Endothelial cell of umbilical vein (primary cell): Measurements from ENCODE around the gene TRIM25. TPM values are rescaled to one million over a fixed set of nuclear protein-coding genes. Genes with fewer than 3 reads are reported as not detected.

Experiments used
- BruUV-seq: library from RNA; stranded (reverse); fragments of 400-500 nt; replicated peaks from 2 replicates; lab custom pipeline; 2021; lab: Mats Ljungman, UMichigan
- CTCF ChIA-PET: fragments of 300-600, 350-600 bp; sonication (Branson Sonifier 250); formaldehyde crosslinking; loops from one replicate; lab custom pipeline; 2021; ENCODE audit warnings: antibody characterized with exemption, inconsistent platforms; lab: Charles Lee
- POLR2A ChIA-PET: fragments of 300-600, 350-600 bp; sonication (Branson Sonifier 250); formaldehyde crosslinking; loops from one replicate; lab custom pipeline; 2021; ENCODE audit warnings: antibody characterized with exemption, inconsistent platforms; lab: Charles Lee
- DNase-seq: peaks from one replicate; pipeline ENCODE4 v3.0.0-alpha.2; 2011; ENCODE audit warnings: low read depth, low spot score
- FAIRE-seq: peaks from 2 replicates; lab custom pipeline; 2011; peaks lifted over from hg19 to GRCh38; lab: Jason Lieb, UNC
- H2AFZ ChIP-seq: 2 replicates; pipeline ENCODE4 v1.6.0; 2012; ENCODE audit warnings: low read depth, low read length, control low read depth, inconsistent platforms
- H3K27ac ChIP-seq: 2 replicates; pipeline ENCODE4 v1.5.1; 2011; ENCODE audit warnings: low read depth, mild to moderate bottlenecking, control low read depth, low read length, moderate library complexity; ENCODE audit not compliant: insufficient read depth
- H3K27me3 ChIP-seq, 2 experiments: 2 replicates each; pipeline versions ENCODE4 v1.6.0 to v1.6.1; 2011; ENCODE audit warnings: low read length in 2 of 2, mixed read lengths in 1 of 2; ENCODE audit not compliant: control insufficient read depth in 2 of 2, insufficient read depth in 2 of 2
- H3K36me3 ChIP-seq, 2 experiments: 2 replicates in 1 of 2; 3 replicates in 1 of 2; pipeline ENCODE4 v1.5.1; 2011; ENCODE audit warnings: low read length in 2 of 2, mild to moderate bottlenecking in 1 of 2, moderate library complexity in 1 of 2; ENCODE audit not compliant: control insufficient read depth in 2 of 2, insufficient read depth in 2 of 2; ENCODE audit errors: extremely low read depth in 1 of 2
- H3K4me1 ChIP-seq: 3 replicates; pipeline ENCODE4 v1.5.1; 2011; ENCODE audit warnings: mild to moderate bottlenecking, low read length; ENCODE audit not compliant: control insufficient read depth, insufficient read depth; ENCODE audit errors: extremely low read depth
- H3K4me2 ChIP-seq: 2 replicates; pipeline ENCODE4 v1.6.1; 2011; ENCODE audit warnings: low read length, control low read depth, mixed read lengths; ENCODE audit not compliant: insufficient read depth
- H3K4me3 ChIP-seq, 3 experiments: fragments of 200-600 bp in 1 of 3; sonication (generic), shearing (Covaris generic) in 1 of 3; replicated peaks in 1 of 3; 2 replicates each; pipeline ENCODE4 v1.5.1; 2011 to 2016; ENCODE audit warnings: control low read depth in 3 of 3, low read length in 3 of 3, mild to moderate bottlenecking in 2 of 3, inconsistent platforms in 1 of 3, low read depth in 1 of 3, moderate library complexity in 1 of 3; ENCODE audit not compliant: insufficient read depth in 1 of 3
- H3K79me2 ChIP-seq: 2 replicates; pipeline ENCODE4 v1.6.0; 2012; ENCODE audit warnings: low read length, inconsistent platforms; ENCODE audit not compliant: control insufficient read depth, insufficient read depth
- H3K9ac ChIP-seq: replicated peaks from 2 replicates; pipeline ENCODE3; 2011; ENCODE audit warnings: low read length, control low read depth; ENCODE audit not compliant: insufficient read depth; ENCODE audit errors: extremely low read depth
- H3K9me1 ChIP-seq: replicated peaks from 3 replicates; pipeline ENCODE4 v1.6.0; 2011; ENCODE audit warnings: mild to moderate bottlenecking, low read length; ENCODE audit not compliant: control insufficient read depth, insufficient read depth; ENCODE audit errors: extremely low read depth
- H3K9me3 ChIP-seq: replicated peaks from 2 replicates; pipeline ENCODE4 v1.5.1; 2012; ENCODE audit warnings: low read length, inconsistent platforms; ENCODE audit not compliant: control insufficient read depth, insufficient read depth
- H4K20me1 ChIP-seq: replicated peaks from 2 replicates; pipeline ENCODE3; 2011; ENCODE audit warnings: mild to moderate bottlenecking, low read length; ENCODE audit not compliant: control insufficient read depth, insufficient read depth; ENCODE audit errors: extremely low read depth
- CTCF ChIP-seq, 2 donors: IDR thresholded peaks; 1 replicate in 1 of 2; 2 replicates in 1 of 2; pipeline ENCODE4 v1.5.1; 2011; ENCODE audit warnings: low read length in 2 of 2, mild to moderate bottlenecking in 2 of 2, moderate library complexity in 2 of 2, control low read depth in 1 of 2, inconsistent platforms in 1 of 2, low read depth in 1 of 2; ENCODE audit not compliant: insufficient read depth in 1 of 2; ENCODE audit errors: extremely low read depth in 1 of 2
- EZH2 ChIP-seq: IDR thresholded peaks from 2 replicates; pipeline ENCODE4 v1.6.1; 2012; ENCODE audit warnings: borderline replicate concordance, low read depth, mild to moderate bottlenecking, moderate library complexity, low read length, inconsistent platforms; ENCODE audit not compliant: severe bottlenecking
- FOS ChIP-seq: IDR thresholded peaks from 2 replicates; pipeline ENCODE4 v1.6.1; 2011; ENCODE audit warnings: mild to moderate bottlenecking, low read length, moderate library complexity, borderline replicate concordance; ENCODE audit not compliant: insufficient read depth
- GATA2 ChIP-seq: IDR thresholded peaks from 2 replicates; pipeline ENCODE4 v1.7.0; 2011; ENCODE audit warnings: low read depth, mild to moderate bottlenecking, moderate library complexity, mixed read lengths, low read length; ENCODE audit not compliant: insufficient read length, insufficient read depth
- JUN ChIP-seq: IDR thresholded peaks from 2 replicates; pipeline ENCODE4 v1.6.1; 2011; ENCODE audit warnings: borderline replicate concordance, low read depth; ENCODE audit not compliant: insufficient read length, insufficient read depth
- MAX ChIP-seq: IDR thresholded peaks from 2 replicates; pipeline ENCODE4 v1.6.1; 2011; ENCODE audit not compliant: insufficient read depth, insufficient read length
- MYC ChIP-seq: IDR thresholded peaks from one replicate; pipeline ENCODE4 v1.6.1; 2011; ENCODE audit warnings: mild to moderate bottlenecking, low read depth, low read length
- POLR2A ChIP-seq: IDR thresholded peaks from 2 replicates; pipeline ENCODE4 v1.6.1; 2012; ENCODE audit warnings: low read depth, mild to moderate bottlenecking, control low read depth, low read length
- POLR2AphosphoS5 ChIP-seq: IDR thresholded peaks from 2 replicates; pipeline ENCODE4 v1.6.1; 2012; ENCODE audit warnings: low read depth, mild to moderate bottlenecking, control low read depth, low read length, moderate library complexity; ENCODE audit not compliant: insufficient read depth
- dilution Hi-C: fragments of 300-500 bp; cut with MboI; formaldehyde crosslinking; loops from one replicate; pipeline ENCODE4 v1.15.0; 2019; ENCODE audit warnings: low sequenced_read_pairs; ENCODE audit not compliant: extremely low pct_ligation_motif_present
- intact Hi-C: fragments of 100-400 bp; cut with micrococcal nuclease; formaldehyde crosslinking; loops from one replicate; pipeline ENCODE4 v1.10.0; 2022
- polyA plus RNA-seq, 4 experiments: library from polyadenylated mRNA; depleted of rRNA in 3 of 4; stranded (reverse) in 3 of 4; unstranded in 1 of 4; fragments of >200 nt; gene quantifications; 2 replicates each; pipeline versions ENCODE4 v1.2.1 to v1.2.3, GENCODE V29; 2011 to 2012; ENCODE audit warnings: missing spikeins in 1 of 4
- total RNA-seq: library from RNA; stranded (reverse); gene quantifications from 2 replicates; pipeline ENCODE4 v1.2.3, GENCODE V29; 2021

TRIM25 gene
- total and polyA plus RNA-seq, 2 donors (not counting 3 experiments of a cell fraction or from before 2014, with no cell fraction given) = 42.8 to 98.4 TPM

GRCh38 chr17:56917559-56918296, 3.9 kb upstream of the TRIM25 start:
- CTCF ChIA-PET = no interaction called here
- Histone ChIP-seq H2AFZ (no peak overlapping the region), H3K27ac (no peak overlapping the region), H3K9me3 (no peaks in the 10 kb centered on the region), H3K9me1 (no peaks in the 10 kb centered on the region), H3K9ac (no peak overlapping the region), H3K4me1 (peaks cover 29% of the 10 kb centered on the region), H3K4me2 (no peak overlapping the region), H3K27me3 (no peaks in the 10 kb centered on the region), H3K4me3 (no peak overlapping the region), H3K36me3 (no peaks in the 10 kb centered on the region), H4K20me1 (no peaks in the 10 kb centered on the region), H3K79me2 (peaks cover 14% of the 10 kb centered on the region)
- no peak for TF ChIP-seq EZH2
- TF ChIP-seq MYC = no peak
- no peak for TF ChIP-seq GATA2
- TF ChIP-seq JUN = no peak
- no peak for TF ChIP-seq CTCF (IDR thresholded peaks at IDR 0.05; ENCODE audit: extremely low read depth in 1 of 2, insufficient read depth in 1 of 2, low read depth in 1 of 2, low read length in 2 of 2)
- TF ChIP-seq MAX = no peak
- no peak for TF ChIP-seq POLR2AphosphoS5
- TF ChIP-seq POLR2A = no peak
- no peak for TF ChIP-seq FOS
- dilution Hi-C loops = no loop called here
- FAIRE-seq (no peak), DNase-seq (no peak)
- BruUV-seq = no TSS peak
- intact Hi-C loops = no loop called here
- POLR2A ChIA-PET = no interaction called here
